Endothelial cell of umbilical vein (primary cell): ENCODE measurements around the gene ACSF3. TPM values are rescaled to one million over a fixed set of nuclear protein-coding genes. Genes with fewer than 3 reads are reported as not detected.

Experiments used
- BruUV-seq: library from RNA; stranded (reverse); fragments of 400-500 nt; replicated peaks from 2 replicates; lab custom pipeline; 2021; lab: Mats Ljungman, UMichigan
- CTCF ChIA-PET: fragments of 300-600, 350-600 bp; sonication (Branson Sonifier 250); formaldehyde crosslinking; loops from one replicate; lab custom pipeline; 2021; ENCODE audit warnings: antibody characterized with exemption, inconsistent platforms; lab: Charles Lee
- POLR2A ChIA-PET: fragments of 300-600, 350-600 bp; sonication (Branson Sonifier 250); formaldehyde crosslinking; loops from one replicate; lab custom pipeline; 2021; ENCODE audit warnings: antibody characterized with exemption, inconsistent platforms; lab: Charles Lee
- DNase-seq: peaks from one replicate; pipeline ENCODE4 v3.0.0-alpha.2; 2011; ENCODE audit warnings: low read depth, low spot score
- FAIRE-seq: peaks from 2 replicates; lab custom pipeline; 2011; peaks lifted over from hg19 to GRCh38; lab: Jason Lieb, UNC
- H2AFZ ChIP-seq: 2 replicates; pipeline ENCODE4 v1.6.0; 2012; ENCODE audit warnings: low read depth, low read length, control low read depth, inconsistent platforms
- H3K27ac ChIP-seq: 2 replicates; pipeline ENCODE4 v1.5.1; 2011; ENCODE audit warnings: low read depth, mild to moderate bottlenecking, control low read depth, low read length, moderate library complexity; ENCODE audit not compliant: insufficient read depth
- H3K27me3 ChIP-seq, 2 experiments: 2 replicates each; pipeline versions ENCODE4 v1.6.0 to v1.6.1; 2011; ENCODE audit warnings: low read length in 2 of 2, mixed read lengths in 1 of 2; ENCODE audit not compliant: control insufficient read depth in 2 of 2, insufficient read depth in 2 of 2
- H3K36me3 ChIP-seq, 2 experiments: 2 replicates in 1 of 2; 3 replicates in 1 of 2; pipeline ENCODE4 v1.5.1; 2011; ENCODE audit warnings: low read length in 2 of 2, mild to moderate bottlenecking in 1 of 2, moderate library complexity in 1 of 2; ENCODE audit not compliant: control insufficient read depth in 2 of 2, insufficient read depth in 2 of 2; ENCODE audit errors: extremely low read depth in 1 of 2
- H3K4me1 ChIP-seq: 3 replicates; pipeline ENCODE4 v1.5.1; 2011; ENCODE audit warnings: mild to moderate bottlenecking, low read length; ENCODE audit not compliant: control insufficient read depth, insufficient read depth; ENCODE audit errors: extremely low read depth
- H3K4me2 ChIP-seq: 2 replicates; pipeline ENCODE4 v1.6.1; 2011; ENCODE audit warnings: low read length, control low read depth, mixed read lengths; ENCODE audit not compliant: insufficient read depth
- H3K4me3 ChIP-seq, 3 experiments: fragments of 200-600 bp in 1 of 3; sonication (generic), shearing (Covaris generic) in 1 of 3; replicated peaks in 1 of 3; 2 replicates each; pipeline ENCODE4 v1.5.1; 2011 to 2016; ENCODE audit warnings: control low read depth in 3 of 3, low read length in 3 of 3, mild to moderate bottlenecking in 2 of 3, inconsistent platforms in 1 of 3, low read depth in 1 of 3, moderate library complexity in 1 of 3; ENCODE audit not compliant: insufficient read depth in 1 of 3
- H3K79me2 ChIP-seq: 2 replicates; pipeline ENCODE4 v1.6.0; 2012; ENCODE audit warnings: low read length, inconsistent platforms; ENCODE audit not compliant: control insufficient read depth, insufficient read depth
- H3K9ac ChIP-seq: replicated peaks from 2 replicates; pipeline ENCODE3; 2011; ENCODE audit warnings: low read length, control low read depth; ENCODE audit not compliant: insufficient read depth; ENCODE audit errors: extremely low read depth
- H3K9me1 ChIP-seq: replicated peaks from 3 replicates; pipeline ENCODE4 v1.6.0; 2011; ENCODE audit warnings: mild to moderate bottlenecking, low read length; ENCODE audit not compliant: control insufficient read depth, insufficient read depth; ENCODE audit errors: extremely low read depth
- H3K9me3 ChIP-seq: replicated peaks from 2 replicates; pipeline ENCODE4 v1.5.1; 2012; ENCODE audit warnings: low read length, inconsistent platforms; ENCODE audit not compliant: control insufficient read depth, insufficient read depth
- H4K20me1 ChIP-seq: replicated peaks from 2 replicates; pipeline ENCODE3; 2011; ENCODE audit warnings: mild to moderate bottlenecking, low read length; ENCODE audit not compliant: control insufficient read depth, insufficient read depth; ENCODE audit errors: extremely low read depth
- CTCF ChIP-seq, 2 donors: IDR thresholded peaks; 1 replicate in 1 of 2; 2 replicates in 1 of 2; pipeline ENCODE4 v1.5.1; 2011; ENCODE audit warnings: low read length in 2 of 2, mild to moderate bottlenecking in 2 of 2, moderate library complexity in 2 of 2, control low read depth in 1 of 2, inconsistent platforms in 1 of 2, low read depth in 1 of 2; ENCODE audit not compliant: insufficient read depth in 1 of 2; ENCODE audit errors: extremely low read depth in 1 of 2
- EZH2 ChIP-seq: IDR thresholded peaks from 2 replicates; pipeline ENCODE4 v1.6.1; 2012; ENCODE audit warnings: borderline replicate concordance, low read depth, mild to moderate bottlenecking, moderate library complexity, low read length, inconsistent platforms; ENCODE audit not compliant: severe bottlenecking
- FOS ChIP-seq: IDR thresholded peaks from 2 replicates; pipeline ENCODE4 v1.6.1; 2011; ENCODE audit warnings: mild to moderate bottlenecking, low read length, moderate library complexity, borderline replicate concordance; ENCODE audit not compliant: insufficient read depth
- GATA2 ChIP-seq: IDR thresholded peaks from 2 replicates; pipeline ENCODE4 v1.7.0; 2011; ENCODE audit warnings: low read depth, mild to moderate bottlenecking, moderate library complexity, mixed read lengths, low read length; ENCODE audit not compliant: insufficient read length, insufficient read depth
- JUN ChIP-seq: IDR thresholded peaks from 2 replicates; pipeline ENCODE4 v1.6.1; 2011; ENCODE audit warnings: borderline replicate concordance, low read depth; ENCODE audit not compliant: insufficient read length, insufficient read depth
- MAX ChIP-seq: IDR thresholded peaks from 2 replicates; pipeline ENCODE4 v1.6.1; 2011; ENCODE audit not compliant: insufficient read depth, insufficient read length
- MYC ChIP-seq: IDR thresholded peaks from one replicate; pipeline ENCODE4 v1.6.1; 2011; ENCODE audit warnings: mild to moderate bottlenecking, low read depth, low read length
- POLR2A ChIP-seq: IDR thresholded peaks from 2 replicates; pipeline ENCODE4 v1.6.1; 2012; ENCODE audit warnings: low read depth, mild to moderate bottlenecking, control low read depth, low read length
- POLR2AphosphoS5 ChIP-seq: IDR thresholded peaks from 2 replicates; pipeline ENCODE4 v1.6.1; 2012; ENCODE audit warnings: low read depth, mild to moderate bottlenecking, control low read depth, low read length, moderate library complexity; ENCODE audit not compliant: insufficient read depth
- dilution Hi-C: fragments of 300-500 bp; cut with MboI; formaldehyde crosslinking; loops from one replicate; pipeline ENCODE4 v1.15.0; 2019; ENCODE audit warnings: low sequenced_read_pairs; ENCODE audit not compliant: extremely low pct_ligation_motif_present
- intact Hi-C: fragments of 100-400 bp; cut with micrococcal nuclease; formaldehyde crosslinking; loops from one replicate; pipeline ENCODE4 v1.10.0; 2022
- polyA plus RNA-seq, 4 experiments: library from polyadenylated mRNA; depleted of rRNA in 3 of 4; stranded (reverse) in 3 of 4; unstranded in 1 of 4; fragments of >200 nt; gene quantifications; 2 replicates each; pipeline versions ENCODE4 v1.2.1 to v1.2.3, GENCODE V29; 2011 to 2012; ENCODE audit warnings: missing spikeins in 1 of 4
- total RNA-seq: library from RNA; stranded (reverse); gene quantifications from 2 replicates; pipeline ENCODE4 v1.2.3, GENCODE V29; 2021

Gene ACSF3
- total and polyA plus RNA-seq, 2 donors (not counting 3 experiments of a cell fraction or from before 2014, with no cell fraction given), result 18.6 to 33.2 TPM

GRCh38 chr16:89179148-89179484 lies 85.5 kb downstream of the ACSF3 start:
- TF ChIP-seq MAX, result no peak
- TF ChIP-seq POLR2AphosphoS5, result no peak
- TF ChIP-seq GATA2, result no peak
- TF ChIP-seq CTCF (IDR thresholded peaks at IDR 0.05; ENCODE audit: extremely low read depth in 1 of 2, insufficient read depth in 1 of 2, low read depth in 1 of 2, low read length in 2 of 2), result no peak
- TF ChIP-seq JUN, result no peak
- TF ChIP-seq FOS, result no peak
- no peak for TF ChIP-seq EZH2
- no peak for TF ChIP-seq MYC
- no peak for TF ChIP-seq POLR2A
- H3K27ac ChIP-seq, result no peak overlapping the region
- H3K27me3 ChIP-seq, result peaks cover 0 to 4% of the 10 kb centered on the region in 2 experiments
- H4K20me1 ChIP-seq, result no peaks in the 10 kb centered on the region
- DNase-seq, result no peak
- no peaks in the 10 kb centered on the region for H3K36me3 ChIP-seq
- dilution Hi-C loops (no loop called here), intact Hi-C loops (no loop called here)
- H2AFZ ChIP-seq, result no peak overlapping the region
- H3K9ac ChIP-seq, result no peak overlapping the region
- no peaks in the 10 kb centered on the region for H3K4me1 ChIP-seq
- H3K4me2 ChIP-seq, result no peak overlapping the region
- POLR2A ChIA-PET, result no interaction called here
- CTCF ChIA-PET, result no interaction called here
- no peaks in the 10 kb centered on the region for H3K9me3 ChIP-seq
- H3K4me3 ChIP-seq, result no peak overlapping the region
- no peak for FAIRE-seq
- BruUV-seq, result no TSS peak
- no peaks in the 10 kb centered on the region for H3K9me1 ChIP-seq
- no peaks in the 10 kb centered on the region for H3K79me2 ChIP-seq
